ENCODE data around the gene AGAP1. TPM values are rescaled to one million over a fixed set of nuclear protein-coding genes. Genes with fewer than 3 reads are reported as not detected.

Gene AGAP1
- total RNA-seq, 4 donors from 2014 or later, result 13.7 to 18.5 (median 17.1) TPM

DNA sequence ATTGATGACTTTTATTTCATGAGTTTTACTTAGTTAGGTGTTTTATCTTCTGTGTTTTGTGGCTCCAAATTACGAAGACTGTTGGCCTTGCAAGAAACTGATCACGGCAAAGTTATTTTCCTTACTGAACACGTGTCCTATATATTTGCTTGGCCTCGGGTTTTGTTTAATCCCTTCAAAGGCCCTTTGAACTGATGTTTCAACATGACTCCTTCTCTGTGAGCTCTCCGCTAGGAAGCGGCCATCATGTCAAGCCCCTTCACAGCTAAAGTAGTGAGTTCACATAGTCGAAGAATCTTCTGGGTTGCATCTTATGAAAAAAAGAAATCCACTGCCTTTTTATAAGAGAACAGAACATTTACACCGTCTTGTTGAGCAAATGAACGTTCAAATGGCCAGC lies 515.0 kb downstream of the AGAP1 start:
- TF ChIP-seq POLR2A (IDR thresholded peaks at IDR 0.05), result no peak
- TF ChIP-seq, protein P1, sequence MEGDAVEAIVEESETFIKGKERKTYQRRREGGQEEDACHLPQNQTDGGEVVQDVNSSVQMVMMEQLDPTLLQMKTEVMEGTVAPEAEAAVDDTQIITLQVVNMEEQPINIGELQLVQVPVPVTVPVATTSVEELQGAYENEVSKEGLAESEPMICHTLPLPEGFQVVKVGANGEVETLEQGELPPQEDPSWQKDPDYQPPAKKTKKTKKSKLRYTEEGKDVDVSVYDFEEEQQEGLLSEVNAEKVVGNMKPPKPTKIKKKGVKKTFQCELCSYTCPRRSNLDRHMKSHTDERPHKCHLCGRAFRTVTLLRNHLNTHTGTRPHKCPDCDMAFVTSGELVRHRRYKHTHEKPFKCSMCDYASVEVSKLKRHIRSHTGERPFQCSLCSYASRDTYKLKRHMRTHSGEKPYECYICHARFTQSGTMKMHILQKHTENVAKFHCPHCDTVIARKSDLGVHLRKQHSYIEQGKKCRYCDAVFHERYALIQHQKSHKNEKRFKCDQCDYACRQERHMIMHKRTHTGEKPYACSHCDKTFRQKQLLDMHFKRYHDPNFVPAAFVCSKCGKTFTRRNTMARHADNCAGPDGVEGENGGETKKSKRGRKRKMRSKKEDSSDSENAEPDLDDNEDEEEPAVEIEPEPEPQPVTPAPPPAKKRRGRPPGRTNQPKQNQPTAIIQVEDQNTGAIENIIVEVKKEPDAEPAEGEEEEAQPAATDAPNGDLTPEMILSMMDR (IDR thresholded peaks at IDR 0.05), result no peak
- no peak overlapping the region for H3K4me3 ChIP-seq (ENCODE audit: low read depth, poor library complexity, severe bottlenecking)
- no peak for DNase-seq (ENCODE audit: low spot score in 2 of 2)
- intact Hi-C loops (cut with DNase I; ENCODE audit: low total_unique reads), result no loop called here
- WGBS, 2 donors, result 88 to 93% methylated on average over 9 of the region's 9 CpGs

GRCh38 chr2:236010920-236011685 lies 517.3 kb downstream of the AGAP1 start:
- no peak for DNase-seq (ENCODE audit: low spot score in 2 of 2)
- H3K4me3 ChIP-seq (ENCODE audit: low read depth, poor library complexity, severe bottlenecking), result no peak overlapping the region
- intact Hi-C loops (cut with DNase I; ENCODE audit: low total_unique reads), result no loop called here
- 88 to 92% methylated on average over 15 of the region's 15 CpGs for WGBS, 2 donors
- TF ChIP-seq, protein P1 (IDR thresholded peaks at IDR 0.05), result no peak
- no peak for TF ChIP-seq POLR2A (IDR thresholded peaks at IDR 0.05)

DNA sequence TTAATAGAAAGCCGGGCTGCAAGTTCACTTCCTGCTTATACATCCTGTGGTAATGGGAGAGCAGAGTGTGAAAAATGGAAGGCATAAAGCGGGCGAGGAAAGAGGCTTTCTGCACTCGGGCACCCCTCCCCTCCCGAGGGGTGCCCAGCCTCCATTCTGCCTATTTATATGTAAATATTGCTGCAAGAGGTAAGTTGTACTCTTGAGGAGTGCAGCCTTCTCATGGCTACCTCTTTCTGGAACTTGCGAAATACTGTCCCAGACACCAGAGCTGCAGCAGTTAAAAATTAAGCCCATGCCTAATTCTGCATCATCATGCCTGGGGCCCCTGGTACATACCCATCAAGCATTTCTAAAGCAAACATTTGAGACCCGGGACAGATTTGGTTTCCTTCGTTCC lies 518.3 kb downstream of the AGAP1 start:
- H3K4me3 ChIP-seq (ENCODE audit: low read depth, poor library complexity, severe bottlenecking), result no peak overlapping the region
- TF ChIP-seq POLR2A (IDR thresholded peaks at IDR 0.05), result no peak
- TF ChIP-seq, protein P1 (IDR thresholded peaks at IDR 0.05), result no peak
- 83 to 85% methylated on average over 8 of the region's 8 CpGs for WGBS, 2 donors
- DNase-seq (ENCODE audit: low spot score in 2 of 2), result no peak
- intact Hi-C loops (cut with DNase I; ENCODE audit: low total_unique reads), result no loop called here

GRCh38 chr2:236014408-236015131 lies 520.7 kb downstream of the AGAP1 start:
- no peak for DNase-seq (ENCODE audit: low spot score in 2 of 2)
- H3K4me3 ChIP-seq (ENCODE audit: low read depth, poor library complexity, severe bottlenecking), result no peak overlapping the region
- intact Hi-C loops (cut with DNase I; ENCODE audit: low total_unique reads), result no loop called here
- TF ChIP-seq, protein P1 (IDR thresholded peaks at IDR 0.05), result no peak
- no peak for TF ChIP-seq POLR2A (IDR thresholded peaks at IDR 0.05)
- WGBS, 2 donors, result 80 to 82% methylated on average over 24 to 25 of the region's 25 CpGs

GRCh38 chr2:236015171-236015570 lies 521.3 kb downstream of the AGAP1 start:
- H3K4me3 ChIP-seq (ENCODE audit: low read depth, poor library complexity, severe bottlenecking), result no peak overlapping the region
- no peak for DNase-seq (ENCODE audit: low spot score in 2 of 2)
- no peak for TF ChIP-seq POLR2A (IDR thresholded peaks at IDR 0.05)
- TF ChIP-seq, protein P1 (IDR thresholded peaks at IDR 0.05), result no peak
- intact Hi-C loops (cut with DNase I; ENCODE audit: low total_unique reads), result no loop called here
- 91 to 92% methylated on average over 6 of the region's 6 CpGs for whole genome bisulfite sequencing, 2 donors
